Nephron progenitor cell (in vitro differentiated cells): ENCODE data around the gene SLC7A6.

ENCODE experiments used
- DNase-seq: peaks from one replicate; pipeline ENCODE4 v3.0.0; 2021
- H3K27ac Mint-ChIP-seq: 2 replicates; pipeline ENCODE4 v1.8.0; 2021; ENCODE audit warnings: mild to moderate bottlenecking, moderate library complexity, mixed read lengths
- H3K27me3 Mint-ChIP-seq: 2 replicates; pipeline ENCODE4 v1.8.0; 2021; ENCODE audit warnings: mild to moderate bottlenecking, low read depth, mixed read lengths; ENCODE audit not compliant: poor library complexity
- H3K36me3 Mint-ChIP-seq: 2 replicates; pipeline ENCODE4 v1.8.0; 2021; ENCODE audit warnings: low read depth, mixed read lengths
- H3K4me1 Mint-ChIP-seq: 2 replicates; pipeline ENCODE4 v1.8.0; 2021; ENCODE audit warnings: mixed read lengths
- H3K4me3 Mint-ChIP-seq: 2 replicates; pipeline ENCODE4 v1.8.0; 2021; ENCODE audit warnings: mild to moderate bottlenecking, moderate library complexity, mixed read lengths
- H3K9me3 Mint-ChIP-seq: 2 replicates; pipeline ENCODE4 v1.8.0; 2021; ENCODE audit warnings: mild to moderate bottlenecking, moderate library complexity, mixed read lengths
- TF ChIP-seq, protein P1 (sequence below): fragments of 200-600 bp; sonication (generic); IDR thresholded peaks from 2 replicates; pipeline ENCODE4 v1.5.0; 2021; ENCODE audit warnings: antibody characterized with exemption

SLC7A6 gene

DNA sequence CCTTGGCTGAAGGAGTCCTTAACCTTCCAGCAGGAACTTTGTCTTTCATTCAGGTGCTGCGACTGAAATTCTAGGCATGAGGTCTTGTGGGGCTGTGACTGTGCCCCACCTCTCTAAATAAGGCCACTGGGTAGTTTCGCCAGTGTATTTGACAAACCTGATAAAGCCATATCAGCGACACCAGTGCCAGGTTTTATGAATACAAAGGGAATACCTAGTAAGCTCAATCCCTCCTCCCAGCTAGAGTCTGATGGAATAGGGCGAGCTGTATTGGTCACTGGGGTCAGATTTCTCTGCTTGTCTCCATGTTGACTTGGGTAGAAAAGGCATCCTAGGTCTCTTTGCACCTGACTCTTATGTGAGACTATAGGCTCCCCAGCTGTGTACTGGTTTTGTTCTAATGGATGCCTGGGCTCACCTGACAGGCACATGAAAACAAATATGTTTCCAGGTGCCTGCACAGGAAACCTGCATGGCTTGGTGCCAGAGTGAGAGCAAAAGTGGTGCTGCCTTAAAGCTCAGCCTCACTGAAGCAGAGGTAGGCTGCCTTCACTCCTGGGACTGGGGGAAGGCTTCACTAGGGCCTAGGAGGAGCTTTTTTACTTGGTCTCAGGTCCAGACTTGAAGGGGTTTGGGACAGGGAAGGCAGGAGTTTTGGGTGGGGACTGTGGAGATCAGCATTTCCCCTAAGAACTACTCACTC, 8.3 kb downstream of the SLC7A6 start:
- Mint-ChIP-seq H3K27me3 (no peaks in the 10 kb centered on the region), H3K4me1 (peaks cover 34% of the 10 kb centered on the region), H3K36me3 (peaks cover 15% of the 10 kb centered on the region), H3K4me3 (no peak overlapping the region), H3K27ac (no peak overlapping the region), H3K9me3 (no peaks in the 10 kb centered on the region)
- TF ChIP-seq, protein P1, sequence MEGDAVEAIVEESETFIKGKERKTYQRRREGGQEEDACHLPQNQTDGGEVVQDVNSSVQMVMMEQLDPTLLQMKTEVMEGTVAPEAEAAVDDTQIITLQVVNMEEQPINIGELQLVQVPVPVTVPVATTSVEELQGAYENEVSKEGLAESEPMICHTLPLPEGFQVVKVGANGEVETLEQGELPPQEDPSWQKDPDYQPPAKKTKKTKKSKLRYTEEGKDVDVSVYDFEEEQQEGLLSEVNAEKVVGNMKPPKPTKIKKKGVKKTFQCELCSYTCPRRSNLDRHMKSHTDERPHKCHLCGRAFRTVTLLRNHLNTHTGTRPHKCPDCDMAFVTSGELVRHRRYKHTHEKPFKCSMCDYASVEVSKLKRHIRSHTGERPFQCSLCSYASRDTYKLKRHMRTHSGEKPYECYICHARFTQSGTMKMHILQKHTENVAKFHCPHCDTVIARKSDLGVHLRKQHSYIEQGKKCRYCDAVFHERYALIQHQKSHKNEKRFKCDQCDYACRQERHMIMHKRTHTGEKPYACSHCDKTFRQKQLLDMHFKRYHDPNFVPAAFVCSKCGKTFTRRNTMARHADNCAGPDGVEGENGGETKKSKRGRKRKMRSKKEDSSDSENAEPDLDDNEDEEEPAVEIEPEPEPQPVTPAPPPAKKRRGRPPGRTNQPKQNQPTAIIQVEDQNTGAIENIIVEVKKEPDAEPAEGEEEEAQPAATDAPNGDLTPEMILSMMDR: no peak
- DNase-seq: no peak

DNA sequence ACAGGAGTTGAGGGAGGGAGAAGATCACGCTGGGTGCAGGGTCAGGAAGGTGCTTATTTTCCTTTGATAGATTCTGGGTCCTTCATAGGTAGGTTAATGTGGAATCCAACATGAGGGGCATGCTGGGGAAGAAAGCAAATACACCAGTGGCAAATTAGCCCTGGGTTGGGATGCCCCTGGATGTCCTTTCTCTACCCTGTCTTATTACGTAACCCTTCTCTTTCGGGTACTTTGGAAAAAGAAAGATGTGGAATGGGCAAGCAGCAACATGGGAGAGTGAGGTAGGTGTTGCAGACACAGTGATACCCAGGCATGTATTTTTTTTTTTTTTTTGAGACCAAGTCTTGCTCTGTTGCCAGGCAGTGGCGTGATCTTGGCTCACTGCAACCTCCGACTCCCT, 9.1 kb downstream of the SLC7A6 start:
- Mint-ChIP-seq H3K9me3 (no peaks in the 10 kb centered on the region), H3K4me3 (no peak overlapping the region), H3K4me1 (peaks cover 26% of the 10 kb centered on the region), H3K27ac (peak overlapping the region; percentile 46), H3K27me3 (no peaks in the 10 kb centered on the region), H3K36me3 (peaks cover 20% of the 10 kb centered on the region)
- DNase-seq: no peak
- TF ChIP-seq, protein P1: no peak

DNA sequence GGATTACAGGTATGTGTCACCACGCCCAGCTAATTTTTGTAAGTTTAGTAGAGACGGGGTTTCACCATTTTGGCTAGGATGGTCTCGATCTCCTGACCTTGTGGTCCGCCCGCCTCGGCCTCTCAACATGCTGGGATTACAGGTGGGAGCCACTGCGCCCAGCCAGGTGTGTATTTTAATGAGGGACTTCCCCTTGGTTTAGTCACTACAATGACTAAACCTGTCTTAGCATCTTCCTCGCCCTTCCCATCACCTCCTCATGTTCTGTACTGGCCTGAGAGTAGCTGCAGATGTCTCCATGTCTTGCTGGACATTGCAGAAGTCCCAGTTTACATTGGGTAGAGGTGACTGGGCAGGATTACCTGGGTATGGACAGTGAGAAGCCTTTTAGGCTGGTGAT, 9.6 kb downstream of the SLC7A6 start:
- TF ChIP-seq, protein P1: no peak
- no peak for DNase-seq
- no peak overlapping the region for H3K4me3 Mint-ChIP-seq

DNA sequence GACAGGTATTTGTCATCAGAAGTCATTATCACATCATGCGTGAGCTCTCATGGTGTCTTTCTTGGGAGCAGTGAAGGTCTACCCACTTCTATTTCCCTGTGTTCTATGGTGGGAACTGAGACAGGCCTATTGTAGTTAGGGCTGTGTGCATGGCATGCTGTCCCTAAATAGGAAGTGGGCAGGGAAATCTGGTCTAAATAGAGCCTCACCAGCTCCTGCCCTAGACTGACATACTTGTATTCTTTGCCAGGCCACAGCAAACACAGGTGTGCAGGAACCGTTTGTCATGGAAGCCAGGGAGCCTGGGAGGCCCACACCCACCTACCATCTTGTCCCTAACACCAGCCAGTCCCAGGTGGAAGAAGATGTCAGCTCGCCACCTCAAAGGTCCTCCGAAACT, 10.1 kb downstream of the SLC7A6 start:
- Mint-ChIP-seq H3K36me3 (peaks cover 25% of the 10 kb centered on the region), H3K27me3 (no peaks in the 10 kb centered on the region), H3K9me3 (peaks cover 3% of the 10 kb centered on the region), H3K4me3 (no peak overlapping the region), H3K4me1 (peaks cover 18% of the 10 kb centered on the region), H3K27ac (no peak overlapping the region)
- no peak for DNase-seq
- TF ChIP-seq, protein P1: no peak

More for the DNA sequence above, 9.6 kb downstream of the SLC7A6 start:
- Mint-ChIP-seq H3K27me3 (no peaks in the 10 kb centered on the region), H3K27ac (no peak overlapping the region), H3K4me1 (peaks cover 24% of the 10 kb centered on the region), H3K36me3 (peaks cover 20% of the 10 kb centered on the region), H3K9me3 (no peaks in the 10 kb centered on the region)

DNA sequence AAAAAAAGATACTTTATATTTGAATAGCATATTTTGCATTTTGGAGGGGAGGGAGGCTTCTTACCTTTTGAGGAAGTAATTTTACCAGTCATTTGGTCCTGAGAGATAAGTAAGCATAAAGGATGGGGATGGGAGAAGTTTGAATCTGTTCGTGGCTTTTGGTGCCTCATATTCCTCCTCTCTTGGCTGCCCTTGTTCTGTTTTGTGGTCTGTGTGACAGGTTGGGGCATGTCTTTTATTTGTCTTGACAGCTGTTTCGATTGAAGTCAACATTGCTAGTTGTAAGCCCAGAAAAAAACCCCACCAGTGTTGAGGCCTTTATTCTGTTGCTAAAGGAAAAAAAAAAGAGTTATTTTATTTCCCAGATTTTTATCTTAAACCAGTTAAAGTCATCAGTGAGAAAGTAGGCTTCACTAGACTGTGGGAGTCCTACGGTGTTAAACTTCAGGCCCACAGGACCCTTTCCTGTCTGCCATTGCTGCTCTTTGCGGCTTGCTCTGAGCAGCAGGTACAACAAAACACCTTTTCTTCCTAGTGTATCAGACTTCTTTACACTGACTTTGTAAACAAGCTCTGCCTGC, 11.4 kb downstream of the SLC7A6 start:
- peaks cover 17% of the 10 kb centered on the region for H3K4me1 Mint-ChIP-seq
- H3K9me3 Mint-ChIP-seq: peaks cover 7% of the 10 kb centered on the region
- H3K4me3 Mint-ChIP-seq: no peak overlapping the region
- DNase-seq: no peak
- TF ChIP-seq, protein P1: no peak
- H3K27ac Mint-ChIP-seq: peak overlapping the region; percentile 66
- peaks cover 33% of the 10 kb centered on the region for H3K36me3 Mint-ChIP-seq
- no peaks in the 10 kb centered on the region for H3K27me3 Mint-ChIP-seq

DNA sequence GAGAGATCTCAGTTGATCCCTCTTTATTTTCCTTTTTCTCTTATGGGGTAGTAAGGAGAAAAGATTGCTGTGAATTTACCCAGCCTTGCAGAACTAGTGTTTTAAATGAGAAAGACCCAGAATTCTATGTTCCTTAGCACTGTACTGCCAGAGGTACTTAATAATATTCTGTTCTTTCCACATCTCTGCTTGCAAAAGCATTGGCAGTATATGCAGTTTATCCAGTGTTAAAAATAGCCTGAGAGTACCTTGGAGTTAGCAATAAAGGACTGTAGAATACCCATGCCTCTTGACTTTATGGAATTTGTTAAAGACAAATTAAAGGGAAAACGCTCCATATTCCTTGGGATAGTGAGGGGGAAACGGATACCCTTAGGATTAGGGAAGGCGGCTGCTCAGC, 11.9 kb downstream of the SLC7A6 start:
- Mint-ChIP-seq H3K4me3 (no peak overlapping the region), H3K9me3 (peaks cover 7% of the 10 kb centered on the region), H3K4me1 (peaks cover 21% of the 10 kb centered on the region), H3K27ac (peak overlapping the region; percentile 66), H3K36me3 (peaks cover 33% of the 10 kb centered on the region), H3K27me3 (no peaks in the 10 kb centered on the region)
- TF ChIP-seq, protein P1: no peak
- no peak for DNase-seq
